ENCODE measurements around the gene VWA1.

VWA1 gene

GRCh38 chr1:1421147-1421906 lies 14.2 kb upstream of the VWA1 start, which contains the start of gene ANKRD65:
Gene ANKRD65 (minus strand): TSS chr1:1421276. CDS start chr1:1421005, 271 bp downstream.
- H3K4me3 ChIP-seq (replicated peaks; ENCODE audit: low read depth, low read length): no peak within 1 kb of the TSS
- TF ChIP-seq, protein P1, sequence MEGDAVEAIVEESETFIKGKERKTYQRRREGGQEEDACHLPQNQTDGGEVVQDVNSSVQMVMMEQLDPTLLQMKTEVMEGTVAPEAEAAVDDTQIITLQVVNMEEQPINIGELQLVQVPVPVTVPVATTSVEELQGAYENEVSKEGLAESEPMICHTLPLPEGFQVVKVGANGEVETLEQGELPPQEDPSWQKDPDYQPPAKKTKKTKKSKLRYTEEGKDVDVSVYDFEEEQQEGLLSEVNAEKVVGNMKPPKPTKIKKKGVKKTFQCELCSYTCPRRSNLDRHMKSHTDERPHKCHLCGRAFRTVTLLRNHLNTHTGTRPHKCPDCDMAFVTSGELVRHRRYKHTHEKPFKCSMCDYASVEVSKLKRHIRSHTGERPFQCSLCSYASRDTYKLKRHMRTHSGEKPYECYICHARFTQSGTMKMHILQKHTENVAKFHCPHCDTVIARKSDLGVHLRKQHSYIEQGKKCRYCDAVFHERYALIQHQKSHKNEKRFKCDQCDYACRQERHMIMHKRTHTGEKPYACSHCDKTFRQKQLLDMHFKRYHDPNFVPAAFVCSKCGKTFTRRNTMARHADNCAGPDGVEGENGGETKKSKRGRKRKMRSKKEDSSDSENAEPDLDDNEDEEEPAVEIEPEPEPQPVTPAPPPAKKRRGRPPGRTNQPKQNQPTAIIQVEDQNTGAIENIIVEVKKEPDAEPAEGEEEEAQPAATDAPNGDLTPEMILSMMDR (IDR thresholded peaks at IDR 0.05; ENCODE audit: low read length, missing control alignments): no peak

GRCh38 chr1:1421907-1422464 lies 13.5 kb upstream of the VWA1 start:
- TF ChIP-seq, protein P1 (IDR thresholded peaks at IDR 0.05; ENCODE audit: low read length, missing control alignments): no peak
- no peak overlapping the region for H3K4me3 ChIP-seq (replicated peaks; ENCODE audit: low read depth, low read length)
- DNase-seq (ENCODE audit: low read depth): no peak

More at GRCh38 chr1:1421147-1421906, 14.2 kb upstream of the VWA1 start, which contains the start of gene ANKRD65:
- DNase-seq (ENCODE audit: low read depth): no peak

GRCh38 chr1:1422465-1423244 lies 12.8 kb upstream of the VWA1 start:
- H3K4me3 ChIP-seq (replicated peaks; ENCODE audit: low read depth, low read length): no peak overlapping the region
- TF ChIP-seq, protein P1 (IDR thresholded peaks at IDR 0.05; ENCODE audit: low read length, missing control alignments): no peak
- no peak for DNase-seq (ENCODE audit: low read depth)

DNA sequence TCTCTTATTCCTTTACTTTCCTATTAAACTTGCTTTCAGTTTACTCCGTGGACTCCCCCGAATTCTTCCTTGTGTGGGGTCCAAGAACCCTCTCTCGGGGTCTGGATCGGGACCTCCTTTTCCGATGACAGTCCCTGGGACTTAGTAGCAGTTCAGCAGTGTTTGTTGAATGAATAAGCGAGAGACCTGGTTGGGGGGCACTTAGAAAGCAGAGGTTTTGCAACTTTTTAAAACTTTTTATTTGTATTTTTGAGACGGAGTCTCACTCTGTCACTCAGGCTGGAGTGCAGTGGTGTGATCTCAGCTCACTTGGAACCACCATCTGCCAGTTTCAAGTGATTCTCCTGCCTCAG lies 12.3 kb upstream of the VWA1 start:
- TF ChIP-seq, protein P1 (IDR thresholded peaks at IDR 0.05; ENCODE audit: low read length, missing control alignments): no peak
- no peak for DNase-seq (ENCODE audit: low read depth)
- H3K4me3 ChIP-seq (replicated peaks; ENCODE audit: low read depth, low read length): no peak overlapping the region

DNA sequence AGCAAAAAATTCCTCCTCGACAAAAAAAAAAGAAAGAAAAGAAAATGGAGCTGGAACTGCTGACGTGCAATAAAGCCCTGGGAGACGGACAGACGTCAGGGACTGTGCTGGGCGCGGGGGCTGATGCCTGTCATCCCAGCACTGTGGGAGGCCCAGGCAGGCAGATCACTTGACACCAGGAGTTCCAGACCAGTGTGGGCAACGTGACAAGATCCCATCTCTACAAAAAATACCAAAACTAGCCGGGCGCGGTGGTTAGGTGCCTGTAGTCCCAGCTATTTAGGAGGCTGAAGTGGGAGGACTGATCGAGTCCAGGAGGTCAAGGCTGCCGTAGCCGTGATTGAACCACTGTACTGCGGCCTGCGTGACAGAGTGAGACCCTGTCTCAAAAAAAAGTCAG lies 10.8 kb upstream of the VWA1 start:
- DNase-seq (ENCODE audit: low read depth): no peak
- TF ChIP-seq, protein P1 (IDR thresholded peaks at IDR 0.05; ENCODE audit: low read length, missing control alignments): no peak
- H3K4me3 ChIP-seq (replicated peaks; ENCODE audit: low read depth, low read length): no peak overlapping the region

DNA sequence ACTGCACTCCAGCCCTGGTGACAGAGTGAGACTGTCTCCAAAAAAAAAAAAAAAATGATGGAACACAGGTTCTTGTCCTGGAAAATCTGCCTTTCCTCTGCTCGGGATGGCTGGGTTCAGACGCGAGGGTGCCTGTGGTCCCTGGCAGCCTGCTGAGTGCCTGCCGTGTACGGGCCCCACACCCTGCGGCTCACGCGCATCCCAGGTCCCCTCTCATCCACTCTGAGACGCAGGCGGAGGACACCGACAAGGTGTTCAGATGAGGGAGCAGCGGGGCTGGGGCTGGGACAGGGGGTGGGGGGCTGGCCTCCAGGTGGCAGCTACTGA lies 10.1 kb upstream of the VWA1 start:
- H3K4me3 ChIP-seq (replicated peaks; ENCODE audit: low read depth, low read length): no peak overlapping the region
- TF ChIP-seq, protein P1 (IDR thresholded peaks at IDR 0.05; ENCODE audit: low read length, missing control alignments): no peak
- no peak for DNase-seq (ENCODE audit: low read depth)

Data from fibroblast of pulmonary artery (primary cell).